ENCODE measurements around the gene CBL.

Gene CBL

DNA sequence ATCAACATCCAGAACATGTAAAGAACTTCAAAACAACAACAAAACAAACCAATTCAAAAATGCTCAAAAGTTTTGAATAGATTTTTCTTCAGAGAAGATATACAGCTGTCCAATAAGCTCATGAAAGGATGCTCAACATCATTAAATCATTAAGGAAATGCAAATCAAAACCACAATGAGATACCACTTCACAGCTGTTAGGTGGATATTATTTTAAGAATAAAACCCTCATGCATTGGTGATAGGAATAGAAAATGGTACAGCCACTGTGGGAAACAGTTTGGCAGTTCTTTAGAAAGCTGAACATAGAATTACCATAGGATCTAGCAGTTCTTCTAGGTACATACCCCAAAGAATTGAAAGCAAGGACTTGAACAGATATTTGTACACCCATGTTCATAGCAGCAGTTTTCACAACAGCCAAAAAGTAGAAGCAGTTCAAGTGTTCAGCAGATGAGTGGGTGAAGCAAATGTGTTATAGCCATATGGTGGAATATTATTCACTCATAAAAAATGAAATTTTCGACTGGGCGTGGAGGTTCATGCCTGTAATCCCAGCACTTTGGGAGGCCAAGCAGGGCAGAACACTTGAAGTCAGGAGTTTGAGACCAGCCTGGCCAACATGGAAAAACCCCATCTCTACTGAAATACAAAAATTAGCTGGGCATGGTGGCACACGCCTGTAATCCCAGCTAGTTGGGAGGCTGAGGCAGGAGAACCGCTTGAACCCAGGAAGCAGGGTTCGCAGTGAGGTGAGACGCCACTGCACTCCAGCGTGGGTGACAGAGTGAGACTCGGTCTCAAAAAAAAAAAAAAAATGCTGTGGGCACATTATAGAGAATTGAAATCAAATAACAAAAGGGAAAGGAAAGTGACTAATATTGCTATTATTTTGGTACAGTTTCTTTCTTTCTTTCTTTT, 42.9 kb downstream of the CBL start:
- no peak overlapping the region for H3K27ac ChIP-seq
- TF ChIP-seq ZFX (IDR thresholded peaks at IDR 0.05) (no peak), CTCF (conservative IDR thresholded peaks at IDR 0.05) (no peak)

DNA sequence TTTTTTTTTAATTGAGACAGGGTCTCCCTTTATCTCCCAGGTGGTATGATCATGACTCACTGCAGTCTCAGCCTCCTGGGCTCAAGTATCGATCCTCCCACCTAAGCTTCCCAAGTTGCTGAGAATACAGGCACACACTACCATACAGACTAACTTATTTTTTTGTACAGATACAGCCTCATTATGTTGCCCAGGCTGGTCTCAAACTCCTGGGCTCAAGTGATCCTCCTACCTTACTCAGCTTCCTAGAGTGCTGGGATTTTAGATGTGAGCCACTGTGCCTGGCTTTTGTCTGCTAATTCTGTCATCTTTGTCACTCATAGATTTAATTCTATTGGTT, 43.5 kb downstream of the CBL start:
- no peak for TF ChIP-seq CTCF (conservative IDR thresholded peaks at IDR 0.05)
- TF ChIP-seq ZFX (IDR thresholded peaks at IDR 0.05): no peak
- no peak overlapping the region for H3K27ac ChIP-seq

GRCh38 chr11:119251114-119251513, 45.0 kb downstream of the CBL start:
- no peak overlapping the region for H3K27ac ChIP-seq
- no peak for TF ChIP-seq ZFX (IDR thresholded peaks at IDR 0.05)
- TF ChIP-seq CTCF (conservative IDR thresholded peaks at IDR 0.05): no peak

GRCh38 chr11:119254239-119254638, 48.1 kb downstream of the CBL start:
- TF ChIP-seq CTCF (conservative IDR thresholded peaks at IDR 0.05) (no peak), ZFX (IDR thresholded peaks at IDR 0.05) (no peak)
- no peak overlapping the region for H3K27ac ChIP-seq

GRCh38 chr11:119258180-119258579, 52.0 kb downstream of the CBL start:
- no peak for TF ChIP-seq ZFX (IDR thresholded peaks at IDR 0.05)
- no peak for TF ChIP-seq CTCF (conservative IDR thresholded peaks at IDR 0.05)
- H3K27ac ChIP-seq: no peak overlapping the region

DNA sequence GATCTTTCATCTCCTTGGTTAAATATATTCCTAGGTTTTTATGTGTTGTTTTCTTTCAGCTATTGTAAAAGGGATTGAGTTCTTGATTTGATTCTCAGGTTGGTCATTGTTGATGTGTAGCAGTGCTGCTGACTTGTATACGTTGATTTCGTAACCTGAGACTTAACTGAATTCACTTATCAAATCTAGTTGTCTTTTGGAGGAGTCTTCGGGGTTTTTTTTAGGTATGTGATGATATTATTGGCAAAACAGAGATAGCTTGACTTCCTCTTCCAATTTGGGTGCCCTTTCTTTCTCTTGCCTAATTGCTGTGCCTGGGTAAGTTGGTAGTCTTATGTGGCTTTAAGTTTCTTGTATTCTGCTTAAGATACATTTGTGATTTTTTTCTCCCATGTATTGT, 52.8 kb downstream of the CBL start:
- no peak overlapping the region for H3K27ac ChIP-seq
- no peak for TF ChIP-seq ZFX (IDR thresholded peaks at IDR 0.05)
- TF ChIP-seq CTCF (conservative IDR thresholded peaks at IDR 0.05): no peak

GRCh38 chr11:119262668-119263351, 56.7 kb downstream of the CBL start:
- no peak overlapping the region for H3K27ac ChIP-seq
- TF ChIP-seq ZFX (IDR thresholded peaks at IDR 0.05) (no peak), CTCF (conservative IDR thresholded peaks at IDR 0.05) (no peak)
